ENCODE data around the gene CHIC1.

DNA sequence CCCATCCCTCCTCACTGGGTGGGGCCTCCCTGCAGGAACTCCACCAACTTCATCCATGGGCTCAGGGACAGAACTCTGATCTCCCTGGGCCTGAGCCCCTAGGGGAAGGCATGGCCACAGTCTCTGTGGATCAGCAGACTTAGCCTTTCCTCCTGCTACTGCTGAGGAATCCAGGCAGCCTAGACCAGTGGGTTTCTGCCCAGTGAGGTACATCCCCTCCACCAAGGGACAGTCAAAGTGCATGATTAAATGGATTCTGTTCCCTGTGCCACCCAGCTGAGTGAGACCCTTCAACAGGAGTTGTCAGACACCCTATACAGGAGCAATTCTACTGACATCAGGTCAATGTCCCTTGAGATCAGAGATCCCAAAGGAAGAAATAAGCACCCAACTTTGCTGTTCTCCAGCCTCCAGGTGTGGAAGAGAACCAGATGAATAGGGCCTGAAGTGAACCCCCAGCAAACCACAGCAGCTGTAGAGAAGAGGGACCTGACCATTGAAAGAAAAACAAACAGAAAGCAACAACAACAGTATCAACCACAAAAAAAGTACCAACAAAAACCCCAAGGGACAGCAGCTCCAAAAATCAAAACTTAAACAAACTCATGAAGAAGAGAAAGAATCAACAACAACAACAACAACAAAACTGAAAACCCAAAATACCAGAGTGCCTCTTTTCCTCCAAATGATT is 84.8 kb downstream of the CHIC1 start:
- TF ChIP-seq EZH2 (IDR thresholded peaks at IDR 0.05; ENCODE audit: borderline replicate concordance, low read length): no peak
- TF ChIP-seq, protein P1, sequence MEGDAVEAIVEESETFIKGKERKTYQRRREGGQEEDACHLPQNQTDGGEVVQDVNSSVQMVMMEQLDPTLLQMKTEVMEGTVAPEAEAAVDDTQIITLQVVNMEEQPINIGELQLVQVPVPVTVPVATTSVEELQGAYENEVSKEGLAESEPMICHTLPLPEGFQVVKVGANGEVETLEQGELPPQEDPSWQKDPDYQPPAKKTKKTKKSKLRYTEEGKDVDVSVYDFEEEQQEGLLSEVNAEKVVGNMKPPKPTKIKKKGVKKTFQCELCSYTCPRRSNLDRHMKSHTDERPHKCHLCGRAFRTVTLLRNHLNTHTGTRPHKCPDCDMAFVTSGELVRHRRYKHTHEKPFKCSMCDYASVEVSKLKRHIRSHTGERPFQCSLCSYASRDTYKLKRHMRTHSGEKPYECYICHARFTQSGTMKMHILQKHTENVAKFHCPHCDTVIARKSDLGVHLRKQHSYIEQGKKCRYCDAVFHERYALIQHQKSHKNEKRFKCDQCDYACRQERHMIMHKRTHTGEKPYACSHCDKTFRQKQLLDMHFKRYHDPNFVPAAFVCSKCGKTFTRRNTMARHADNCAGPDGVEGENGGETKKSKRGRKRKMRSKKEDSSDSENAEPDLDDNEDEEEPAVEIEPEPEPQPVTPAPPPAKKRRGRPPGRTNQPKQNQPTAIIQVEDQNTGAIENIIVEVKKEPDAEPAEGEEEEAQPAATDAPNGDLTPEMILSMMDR (IDR thresholded peaks at IDR 0.05; ENCODE audit: low read length): no peak

Data from OCI-LY1 (cell line).